Fibroblast of villous mesenchyme (primary cell): ENCODE results near the gene PPP2R2C. TPM values are rescaled to one million over a fixed set of nuclear protein-coding genes. Genes with fewer than 3 reads are reported as not detected.

ENCODE experiments used
- DNase-seq: peaks from one replicate; pipeline ENCODE4 v3.0.0-alpha.2; 2010; ENCODE audit warnings: low read depth
- H3K4me3 ChIP-seq: 2 replicates; pipeline ENCODE4 v1.5.1; 2011; ENCODE audit warnings: low read depth, mild to moderate bottlenecking, low read length
- CTCF ChIP-seq: IDR thresholded peaks from 2 replicates; pipeline ENCODE4 v1.5.1; 2012; ENCODE audit warnings: low read depth, mild to moderate bottlenecking, low read length; ENCODE audit not compliant: insufficient read depth
- total RNA-seq: library from RNA; depleted of rRNA; stranded (reverse); fragments of >200 nt; gene quantifications from 2 replicates; pipeline ENCODE4 v1.2.3, GENCODE V29; 2012

PPP2R2C gene
- total RNA-seq, 1 donor, result not detected

- TF ChIP-seq CTCF, result no peak
- H3K4me3 ChIP-seq, result no peak overlapping the region
- no peak for DNase-seq
These were observed 44.8 kb downstream of the PPP2R2C start for GRCh38 chr4:6427439-6428090.

- H3K4me3 ChIP-seq, result no peak overlapping the region
- no peak for TF ChIP-seq CTCF
- no peak for DNase-seq
These were observed 45.6 kb downstream of the PPP2R2C start for GRCh38 chr4:6426571-6427438.

GRCh38 chr4:6425911-6426310 lies 46.5 kb downstream of the PPP2R2C start:
- TF ChIP-seq CTCF, result no peak
- H3K4me3 ChIP-seq, result no peak overlapping the region
- DNase-seq, result no peak

GRCh38 chr4:6425336-6425735 lies 47.1 kb downstream of the PPP2R2C start:
- TF ChIP-seq CTCF, result no peak
- no peak for DNase-seq

GRCh38 chr4:6424425-6424824 lies 48.0 kb downstream of the PPP2R2C start:
- no peak for TF ChIP-seq CTCF
- H3K4me3 ChIP-seq, result no peak overlapping the region
- DNase-seq, result no peak

More at GRCh38 chr4:6425336-6425735, 47.1 kb downstream of the PPP2R2C start:
- H3K4me3 ChIP-seq, result no peak overlapping the region

- no peak for DNase-seq
- no peak overlapping the region for H3K4me3 ChIP-seq
- no peak for TF ChIP-seq CTCF
These were observed 48.8 kb downstream of the PPP2R2C start for GRCh38 chr4:6423575-6423974.

- no peak for DNase-seq
- TF ChIP-seq CTCF, result no peak
- H3K4me3 ChIP-seq, result no peak overlapping the region
These were observed 49.5 kb downstream of the PPP2R2C start for GRCh38 chr4:6422866-6423265.
